HCT116 (cell line): ENCODE results near the gene ZSCAN23. TPM values are rescaled to one million over a fixed set of nuclear protein-coding genes. Genes with fewer than 3 reads are reported as not detected.
A peak's percentile ranks its signal among the peaks of the same experiment; 100 is the strongest.

Experiments
- ATAC-seq: fragments of 200-7000 bp; cut with Tn5 transposase; 2 replicates; pipeline ENCODE4 v1.9.1; 2020; ENCODE audit warnings: mild to moderate bottlenecking, moderate library complexity
- BruUV-seq: library from RNA; stranded (reverse); fragments of 400-500 nt; replicated peaks from 2 replicates; lab custom pipeline; 2021; lab: Mats Ljungman, UMichigan
- CTCF ChIA-PET: fragments of 300-600 bp; sonication (Branson Sonifier 250); formaldehyde crosslinking; loops from one replicate; lab custom pipeline; 2021; ENCODE audit warnings: antibody characterized with exemption; lab: Charles Lee
- POLR2A ChIA-PET: fragments of 300-600, 350-600 bp; sonication (Branson Sonifier 250); formaldehyde crosslinking; loops from one replicate; lab custom pipeline; 2021; ENCODE audit warnings: antibody characterized with exemption; lab: Charles Lee
- RAD21 ChIA-PET, 2 experiments: fragments of 300-600 bp; sonication (Branson Sonifier 250); formaldehyde crosslinking; loops; one replicate each; lab custom pipeline; 2023; ENCODE audit warnings: low total read pairs in 2 of 2; ENCODE audit not compliant: uncharacterized antibody in 2 of 2, unreplicated experiment in 2 of 2, low non-redundant PET in 1 of 2; lab: Charles Lee
- DNase-seq: peaks from one replicate; pipeline ENCODE4 v3.0.0-alpha.2; 2010; ENCODE audit warnings: low read depth, low spot score
- H2AFZ ChIP-seq: fragments of 200-600 bp; shearing (Covaris generic), sonication (generic); 2 replicates; pipeline ENCODE4 v1.6.1; 2017; ENCODE audit warnings: low read depth, mixed run types, mixed read lengths, antibody characterized with exemption, low read length; ENCODE audit not compliant: poor library complexity, severe bottlenecking
- H3K27ac ChIP-seq: 2 replicates; pipeline ENCODE4 v1.5.1; 2012; ENCODE audit warnings: low read depth, low read length
- H3K27me3 ChIP-seq: fragments of 200-600 bp; sonication (generic); 2 replicates; pipeline ENCODE4 v1.6.1; 2016; ENCODE audit warnings: mixed run types, low read length, mixed read lengths; ENCODE audit not compliant: insufficient read depth
- H3K36me3 ChIP-seq, 2 experiments: fragments of 200-500 bp in 1 of 2; fragments of 200-600 bp in 1 of 2; sonication (Bioruptor generic) in 1 of 2; sonication (generic) in 1 of 2; 2 replicates each; pipeline versions ENCODE4 v1.5.1 to v1.6.1; 2014 to 2016; ENCODE audit warnings: low read length in 2 of 2, inconsistent platforms in 1 of 2, mixed read lengths in 1 of 2, mixed run types in 1 of 2; ENCODE audit not compliant: insufficient read depth in 2 of 2, control insufficient read depth in 1 of 2
- H3K4me1 ChIP-seq, 2 experiments: fragments of 200-600 bp in 1 of 2; sonication (generic) in 1 of 2; 2 replicates each; pipeline versions ENCODE4 v1.5.1 to v1.6.1; 2012 to 2017; ENCODE audit warnings: low read length in 2 of 2, inconsistent platforms in 1 of 2, mild to moderate bottlenecking in 1 of 2, mixed read lengths in 1 of 2, mixed run types in 1 of 2, moderate library complexity in 1 of 2; ENCODE audit not compliant: insufficient read depth in 2 of 2, control insufficient read depth in 1 of 2
- H3K4me2 ChIP-seq: fragments of 200-600 bp; sonication (generic); 2 replicates; pipeline ENCODE4 v1.6.1; 2017; ENCODE audit warnings: mixed run types, low read length, mixed read lengths
- H3K4me3 ChIP-seq, 2 experiments: fragments of 200-600 bp in 1 of 2; sonication (generic) in 1 of 2; replicated peaks in 1 of 2; 2 replicates each; pipeline ENCODE4 v1.5.1; 2011 to 2016; ENCODE audit warnings: low read length in 2 of 2, control low read depth in 1 of 2, low read depth in 1 of 2, mild to moderate bottlenecking in 1 of 2, mixed read lengths in 1 of 2, mixed run types in 1 of 2
- H3K79me2 ChIP-seq: fragments of 200-600 bp; sonication (generic); 2 replicates; pipeline ENCODE4 v1.6.1; 2017; ENCODE audit warnings: mild to moderate bottlenecking, mixed run types, low read length, moderate library complexity, mixed read lengths; ENCODE audit not compliant: insufficient read depth
- H3K9ac ChIP-seq: fragments of 200-600 bp; sonication (generic); 2 replicates; pipeline ENCODE4 v1.6.1; 2016; ENCODE audit warnings: low read length, mixed read lengths
- H3K9me2 ChIP-seq: fragments of 200-600 bp; sonication (generic), shearing (Covaris generic); 2 replicates; pipeline ENCODE4 v1.6.1; 2017; ENCODE audit warnings: mixed run types, mild to moderate bottlenecking, moderate library complexity; ENCODE audit not compliant: insufficient read depth
- H3K9me3 ChIP-seq, 2 experiments: fragments of 200-500 bp in 1 of 2; fragments of 200-600 bp in 1 of 2; sonication (Bioruptor generic) in 1 of 2; sonication (generic) in 1 of 2; 2 replicates each; pipeline ENCODE4 v1.6.1; 2014 to 2017; ENCODE audit warnings: low read length in 2 of 2, mixed read lengths in 2 of 2, inconsistent platforms in 1 of 2, low read depth in 1 of 2, mild to moderate bottlenecking in 1 of 2, mixed run types in 1 of 2, moderate library complexity in 1 of 2; ENCODE audit not compliant: control insufficient read depth in 1 of 2, insufficient read depth in 1 of 2
- H4K20me1 ChIP-seq: fragments of 200-600 bp; sonication (generic), shearing (Covaris generic); 2 replicates; pipeline ENCODE4 v1.6.1; 2017; ENCODE audit warnings: mixed run types, mild to moderate bottlenecking, moderate library complexity; ENCODE audit not compliant: insufficient read depth
- ATF3 ChIP-seq: IDR thresholded peaks from 2 replicates; pipeline ENCODE4 v1.6.1; 2012
- CTCF ChIP-seq, 3 experiments: fragments of 200-600 bp in 1 of 3; sonication (generic) in 1 of 3; IDR thresholded peaks in 2 of 3; conservative IDR thresholded peaks in 1 of 3; 2 replicates each; pipeline ENCODE4 v1.5.1; 2012 to 2017; ENCODE audit warnings: low read depth in 2 of 3, low read length in 2 of 3, antibody characterized with exemption in 1 of 3, borderline replicate concordance in 1 of 3, control low read depth in 1 of 3, mild to moderate bottlenecking in 1 of 3, mixed read lengths in 1 of 3, mixed run types in 1 of 3, moderate library complexity in 1 of 3; ENCODE audit not compliant: insufficient read depth in 1 of 3
- EGR1 ChIP-seq: IDR thresholded peaks from 2 replicates; pipeline ENCODE4 v1.6.1; 2012; ENCODE audit warnings: low read depth
- JUND ChIP-seq: IDR thresholded peaks from 2 replicates; pipeline ENCODE4 v1.6.1; 2012
- POLR2A ChIP-seq: IDR thresholded peaks from 2 replicates; pipeline ENCODE4 v1.7.0; 2011; ENCODE audit warnings: borderline replicate concordance; ENCODE audit not compliant: insufficient read depth, insufficient read length; ENCODE audit errors: extremely low read depth
- POLR2AphosphoS5 ChIP-seq: IDR thresholded peaks from 2 replicates; pipeline ENCODE4 v1.6.1; 2011; ENCODE audit warnings: mild to moderate bottlenecking, low read depth, low read length, moderate library complexity
- REST ChIP-seq: IDR thresholded peaks from 2 replicates; pipeline ENCODE4 v1.6.1; 2012; ENCODE audit warnings: low read depth
- SIN3A ChIP-seq: IDR thresholded peaks from 2 replicates; pipeline ENCODE4 v1.6.1; 2012; ENCODE audit warnings: low read depth
- YY1 ChIP-seq: IDR thresholded peaks from 2 replicates; pipeline ENCODE4 v1.6.1; 2011; ENCODE audit warnings: low read length, low read depth, moderate library complexity, mild to moderate bottlenecking; ENCODE audit not compliant: insufficient replicate concordance; ENCODE audit errors: extremely low read depth
- ZNF274 ChIP-seq: fragments of 200-500 bp; sonication (Bioruptor generic); IDR thresholded peaks from 2 replicates; pipeline ENCODE4 v1.6.1; 2014; ENCODE audit warnings: mild to moderate bottlenecking, low read depth, low read length, inconsistent platforms
- intact Hi-C: fragments of 100-400 bp; cut with micrococcal nuclease; formaldehyde crosslinking; loops from 2 replicates; pipeline ENCODE4 v1.10.0; 2022
- total RNA-seq: library from RNA; stranded (reverse); gene quantifications from one replicate; pipeline ENCODE4 v1.2.1, GENCODE V29; 2021; ENCODE audit not compliant: unreplicated experiment

The ZSCAN23 gene
- total RNA-seq, 1 experiment from 2014 or later: not detected

GRCh38 chr6:28395918-28396317, 47.4 kb downstream of the ZSCAN23 start:
- intact Hi-C loops: no loop called here
- no peak for TF ChIP-seq ZNF274
- TF ChIP-seq CTCF (IDR thresholded peaks at IDR 0.05 in 2 of 3, conservative IDR thresholded peaks at IDR 0.05 in 1 of 3; ENCODE audit: borderline replicate concordance in 1 of 3, insufficient read depth in 1 of 3, low read depth in 2 of 3, low read length in 2 of 3): no peak
- TF ChIP-seq SIN3A: no peak
- no peak for TF ChIP-seq REST
- TF ChIP-seq POLR2A: no peak
- no peak for TF ChIP-seq EGR1
- no peak for TF ChIP-seq YY1
- no peak for TF ChIP-seq POLR2AphosphoS5
- TF ChIP-seq JUND: no peak
- TF ChIP-seq ATF3: no peak
- Histone ChIP-seq H4K20me1 (no peaks in the 10 kb centered on the region), H3K9me3 (no peaks in the 10 kb centered on the region), H3K27ac (no peak overlapping the region), H3K9me2 (no peaks in the 10 kb centered on the region), H3K79me2 (no peaks in the 10 kb centered on the region), H3K4me3 (no peak overlapping the region), H3K27me3 (no peaks in the 10 kb centered on the region), H2AFZ (peak overlapping the region; percentile 75), H3K36me3 (no peaks in the 10 kb centered on the region), H3K4me2 (peak overlapping the region; percentile 49), H3K9ac (no peak overlapping the region), H3K4me1 (peaks cover 0 to 14% of the 10 kb centered on the region in 2 experiments; a peak in 2 of 4 replicates)
- CTCF ChIA-PET: interaction anchor here (1.0 kb wide), 1 partner anchor 12 kb away, joined by 3 read pairs; no protein-coding TSS in a partner anchor
- DNase-seq (no peak), ATAC-seq (no peak)
- POLR2A ChIA-PET: no interaction called here
- no TSS peak for BruUV-seq
- RAD21 ChIA-PET: no interaction called here
